Superior temporal gyrus (tissue), 1 donor: ENCODE data around the gene ZNF444.
"Not testable (repeated sequence)": the region's sequence is repeated elsewhere in the genome, so short reads cannot be mapped to it uniquely, and the experiment has no call there.

Experiments
- DNase-seq: peaks from one replicate; pipeline ENCODE4 v3.0.0-alpha.2; 2016; ENCODE audit errors: extremely low spot score

ZNF444 gene

DNA sequence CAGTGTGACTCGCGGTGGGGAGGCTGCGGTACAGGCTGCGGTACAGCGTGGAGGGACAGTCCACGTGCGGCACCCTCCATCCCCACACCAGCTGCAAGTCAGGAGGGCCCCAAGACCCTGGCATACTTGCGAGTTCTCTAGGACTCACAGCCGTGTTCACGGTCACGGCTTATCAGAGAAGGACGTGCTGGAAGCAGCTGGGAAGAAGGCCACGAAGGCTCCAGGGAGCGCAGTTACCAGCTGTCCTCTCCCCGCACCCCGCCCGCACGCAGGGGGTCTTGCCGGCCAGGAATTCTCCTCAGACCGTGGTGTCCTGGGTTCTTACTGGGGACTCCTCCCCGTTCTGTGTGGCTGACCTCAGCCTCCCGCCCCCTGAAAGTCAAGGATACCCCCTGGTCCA, 6.2 kb downstream of the ZNF444 start:
- DNase-seq, result no peak

DNA sequence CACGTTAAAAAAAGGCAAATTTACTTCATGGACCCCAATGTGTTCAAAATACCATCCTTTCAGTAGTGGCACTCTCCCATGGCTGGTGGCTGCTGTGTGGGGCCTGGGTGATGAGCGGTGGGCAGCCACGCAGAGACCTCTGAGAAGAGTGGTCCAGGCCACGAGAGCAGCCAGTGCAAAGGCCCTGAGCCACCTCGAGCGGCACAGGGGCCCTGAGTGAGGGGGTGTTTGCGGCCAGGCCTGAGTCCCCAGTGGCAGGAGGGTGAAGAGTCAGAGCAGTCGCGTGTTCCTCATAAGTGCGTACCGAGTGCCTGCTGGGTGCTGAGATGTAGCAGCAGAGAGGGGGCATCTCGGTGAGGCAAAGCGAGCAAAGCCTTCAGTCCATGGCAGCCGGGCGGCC, 7.0 kb downstream of the ZNF444 start:
- no peak for DNase-seq

DNA sequence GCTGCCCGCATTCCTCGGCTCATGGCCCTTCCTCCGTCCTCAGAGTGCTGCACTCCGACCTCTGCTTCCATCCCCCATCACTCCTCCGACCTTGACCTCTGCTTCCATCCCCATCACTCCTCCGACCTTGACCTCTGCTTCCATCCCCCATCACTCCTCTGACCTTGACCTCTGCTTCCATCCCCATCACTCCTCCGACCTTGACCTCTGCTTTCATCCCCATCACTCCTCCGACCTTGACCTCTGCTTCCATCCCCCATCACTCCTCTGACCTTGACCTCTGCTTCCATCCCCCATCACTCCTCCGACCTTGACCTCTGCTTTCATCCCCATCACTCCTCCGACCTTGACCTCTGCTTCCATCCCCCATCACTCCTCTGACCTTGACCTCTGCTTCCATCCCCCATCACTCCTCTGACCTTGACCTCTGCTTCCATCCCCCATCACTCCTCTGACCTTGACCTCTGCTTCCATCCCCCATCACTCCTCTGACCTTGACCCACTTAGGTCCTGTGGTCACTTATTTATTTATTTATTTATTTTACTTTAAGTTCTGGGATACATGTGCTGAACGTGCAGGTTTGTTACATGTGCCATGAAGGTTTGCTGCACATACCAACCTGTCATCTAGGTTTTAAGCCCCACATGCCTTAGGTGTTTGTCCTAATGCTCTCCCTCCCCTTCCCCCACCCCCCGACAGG, 8.0 kb downstream of the ZNF444 start:
- not testable (repeated sequence) for DNase-seq

DNA sequence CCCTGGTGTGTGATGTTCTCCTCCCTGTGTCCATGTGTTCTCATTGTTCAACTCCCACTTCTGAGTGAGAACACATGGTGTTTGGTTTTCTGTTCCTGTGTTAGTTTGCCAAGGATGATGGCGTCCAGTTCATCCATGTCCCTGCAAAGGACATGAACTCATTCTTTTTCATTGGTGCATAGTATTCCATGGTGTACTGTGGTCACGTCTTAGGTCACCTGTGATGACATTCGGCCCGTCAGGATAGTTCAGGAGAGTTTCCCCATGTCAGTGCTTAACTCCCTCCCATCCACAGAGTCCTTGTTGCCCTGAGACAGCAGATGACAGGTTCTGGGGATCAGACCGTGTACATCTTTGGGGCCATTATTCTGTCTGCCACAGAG, 8.6 kb downstream of the ZNF444 start:
- DNase-seq, result no peak

DNA sequence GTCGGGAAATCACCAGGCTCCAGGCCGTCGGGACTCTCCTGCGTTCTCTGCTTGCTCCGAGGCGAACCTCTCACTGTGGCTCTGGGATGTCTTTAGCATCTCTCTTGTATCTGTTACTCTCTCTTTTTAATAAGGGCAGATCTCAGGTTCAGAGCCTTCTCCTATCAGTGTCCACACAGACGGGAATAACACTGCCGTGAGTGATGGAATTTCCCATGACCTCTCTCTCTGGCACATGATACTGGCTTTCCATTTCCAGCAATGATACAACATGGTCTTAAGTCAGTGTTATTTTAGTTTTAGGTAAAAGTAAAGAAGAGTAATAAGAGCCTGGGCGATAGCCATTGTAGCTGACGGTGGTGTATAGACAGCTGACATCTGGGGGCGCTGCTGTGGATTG, 9.3 kb downstream of the ZNF444 start:
- no peak for DNase-seq

DNA sequence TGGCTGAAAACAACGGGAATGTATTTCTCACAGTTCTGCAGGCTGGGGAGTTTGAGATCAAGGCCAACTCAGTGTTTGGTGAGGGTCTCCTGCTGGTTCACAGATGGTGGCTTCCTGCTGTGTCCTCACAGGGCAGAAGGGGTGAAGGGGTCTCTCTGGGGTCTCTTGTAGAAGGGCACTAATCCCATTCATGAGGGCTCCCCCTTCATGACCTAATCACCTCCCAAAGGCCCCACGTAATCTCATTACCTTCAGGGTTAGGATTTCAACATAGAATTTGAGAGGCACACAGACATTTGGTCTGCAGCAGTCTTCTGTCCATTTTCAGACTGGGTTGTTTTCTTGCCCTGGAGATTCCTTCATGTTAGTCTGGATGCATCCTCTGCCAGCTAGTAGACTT, 11.6 kb downstream of the ZNF444 start:
- no peak for DNase-seq

DNA sequence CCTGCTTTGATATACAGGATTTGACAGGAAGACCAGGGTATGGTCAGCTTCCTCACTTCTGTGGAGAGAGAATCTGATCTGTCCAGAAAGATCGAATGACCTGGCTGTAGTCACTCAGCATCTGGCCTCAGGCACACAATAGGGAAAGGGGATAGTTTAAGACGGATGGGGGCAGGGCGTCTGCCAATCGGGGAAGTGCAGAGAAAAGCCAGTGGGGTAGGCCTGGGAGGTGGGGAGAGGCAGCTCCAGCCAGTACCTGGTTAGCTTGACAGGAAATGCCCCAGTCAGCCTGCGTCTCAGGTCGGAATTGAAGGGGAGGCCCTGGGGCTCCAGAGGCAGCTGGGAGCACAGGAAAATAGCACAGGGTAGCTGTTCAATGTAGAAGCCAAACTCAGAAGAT, 12.4 kb downstream of the ZNF444 start:
- DNase-seq, result no peak

DNA sequence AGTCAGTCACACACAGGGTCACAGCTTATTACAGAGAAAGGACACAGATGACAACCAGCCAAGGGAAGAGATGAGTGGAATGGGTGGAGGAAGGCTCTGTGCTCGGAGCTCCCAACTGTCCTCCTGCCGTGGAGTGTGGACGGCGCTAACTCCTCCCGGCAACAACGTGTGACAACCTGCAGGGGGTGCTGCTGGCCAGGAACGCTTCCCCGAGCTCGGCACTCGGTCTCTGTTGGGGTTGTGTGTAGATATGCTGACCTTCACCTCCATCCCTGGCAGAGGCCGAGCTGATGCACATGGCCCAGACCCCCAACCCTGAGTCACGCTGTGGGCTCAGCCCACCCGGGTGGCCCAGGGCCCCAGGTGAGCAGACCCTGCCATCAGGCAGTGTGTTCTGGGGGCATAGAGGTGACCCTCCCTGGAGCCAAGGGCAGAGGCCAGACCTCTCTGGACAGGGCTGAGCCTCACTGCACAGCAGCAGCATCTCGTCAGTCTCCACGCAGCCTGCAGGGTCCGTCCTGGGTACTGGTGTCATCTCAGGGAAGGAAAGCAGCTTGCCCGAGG, 14.1 kb downstream of the ZNF444 start:
- no peak for DNase-seq

DNA sequence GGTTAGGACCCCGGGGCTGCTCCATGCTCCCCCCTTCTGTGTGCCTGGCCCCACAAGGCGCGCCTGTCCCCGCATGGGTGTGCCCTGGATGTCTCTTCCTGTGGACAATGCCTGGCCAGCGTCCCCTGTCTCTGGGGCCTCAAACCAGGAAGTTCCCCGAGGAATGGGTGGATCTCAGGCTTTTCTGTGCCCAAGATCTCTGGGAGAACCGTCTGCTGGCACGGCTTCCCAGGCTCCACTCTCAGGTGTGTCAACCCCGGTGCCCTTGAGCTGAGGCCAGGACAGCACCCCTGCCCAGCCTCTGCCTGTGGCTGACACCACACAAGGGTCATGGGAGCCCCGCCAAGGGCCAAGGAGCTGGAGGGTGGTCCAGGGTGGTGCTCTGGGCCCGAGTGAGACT, 15.7 kb downstream of the ZNF444 start:
- DNase-seq, result no peak

DNA sequence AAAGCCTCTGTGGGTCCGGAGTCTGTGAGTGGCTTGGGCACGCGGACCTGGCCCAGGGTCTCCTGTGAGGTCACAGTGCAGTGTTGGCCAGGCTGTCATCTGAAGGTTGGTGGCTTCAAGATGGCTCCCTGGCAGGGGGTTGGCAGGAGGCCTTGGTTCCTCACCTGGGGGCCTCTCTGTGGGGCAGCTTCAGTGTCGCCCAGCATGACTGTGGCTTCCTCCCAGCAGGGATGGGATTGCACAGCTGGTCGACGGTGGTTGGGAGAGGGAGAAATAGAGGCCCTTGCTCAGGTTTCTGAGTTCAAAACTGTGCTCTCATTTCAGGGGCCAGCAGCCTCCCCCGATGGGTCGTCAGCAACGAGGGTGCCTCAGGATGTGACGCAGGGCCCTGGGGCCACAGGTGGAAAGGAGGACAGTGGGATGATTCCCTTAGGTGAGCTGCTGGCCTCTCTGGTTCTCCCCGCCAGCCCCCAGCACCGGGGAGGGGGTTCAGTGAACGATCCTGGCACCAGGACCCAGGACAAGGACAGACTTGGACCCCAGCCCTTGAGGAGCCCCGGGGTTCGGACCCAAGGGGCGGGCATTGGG, 17.2 kb downstream of the ZNF444 start:
- no peak for DNase-seq

DNA sequence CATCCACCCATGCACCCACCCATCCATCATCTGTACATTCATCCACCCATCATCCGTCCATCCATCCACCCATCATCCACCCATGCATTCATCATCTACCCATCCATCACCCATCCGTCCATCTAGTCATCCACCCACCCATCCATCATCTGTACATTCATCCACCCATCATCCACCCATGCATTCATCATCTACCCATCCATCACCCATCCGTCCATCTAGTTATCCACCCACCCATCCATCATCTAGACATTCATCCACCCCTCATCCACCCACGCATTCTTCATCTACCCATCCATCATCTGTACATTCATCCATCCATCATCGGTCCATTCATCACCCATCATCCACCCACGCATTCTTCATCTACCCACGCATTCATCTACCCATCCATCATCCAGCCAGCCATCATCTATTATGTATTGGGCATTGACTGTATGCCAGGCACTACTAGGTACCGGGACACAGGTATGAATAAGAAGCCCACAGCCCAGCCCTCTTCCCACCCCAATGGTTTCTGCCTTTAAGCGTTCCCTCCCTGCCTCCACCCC, 18.0 kb downstream of the ZNF444 start:
- no peak for DNase-seq

DNA sequence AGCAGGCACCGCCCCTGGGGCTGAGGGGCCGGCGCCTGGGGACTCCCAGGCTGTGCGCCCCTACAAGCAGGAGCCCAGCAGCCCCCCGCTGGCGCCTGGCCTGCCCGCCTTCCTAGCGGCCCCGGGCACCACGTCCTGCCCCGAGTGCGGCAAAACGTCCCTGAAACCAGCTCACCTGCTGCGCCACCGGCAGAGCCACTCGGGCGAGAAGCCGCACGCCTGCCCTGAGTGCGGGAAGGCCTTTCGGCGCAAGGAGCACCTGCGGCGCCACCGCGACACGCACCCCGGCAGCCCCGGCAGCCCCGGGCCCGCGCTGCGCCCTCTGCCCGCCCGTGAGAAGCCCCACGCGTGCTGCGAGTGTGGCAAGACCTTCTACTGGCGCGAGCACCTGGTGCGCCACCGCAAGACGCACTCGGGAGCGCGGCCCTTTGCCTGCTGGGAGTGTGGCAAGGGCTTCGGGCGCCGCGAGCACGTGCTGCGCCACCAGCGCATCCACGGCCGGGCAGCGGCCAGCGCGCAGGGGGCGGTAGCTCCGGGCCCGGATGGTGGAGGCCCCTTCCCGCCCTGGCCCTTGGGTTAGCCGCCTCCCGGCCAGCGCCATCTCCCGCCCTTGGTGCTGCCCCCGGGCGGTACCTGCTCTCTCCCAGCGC, 18.7 kb downstream of the ZNF444 start:
- no peak for DNase-seq

DNA sequence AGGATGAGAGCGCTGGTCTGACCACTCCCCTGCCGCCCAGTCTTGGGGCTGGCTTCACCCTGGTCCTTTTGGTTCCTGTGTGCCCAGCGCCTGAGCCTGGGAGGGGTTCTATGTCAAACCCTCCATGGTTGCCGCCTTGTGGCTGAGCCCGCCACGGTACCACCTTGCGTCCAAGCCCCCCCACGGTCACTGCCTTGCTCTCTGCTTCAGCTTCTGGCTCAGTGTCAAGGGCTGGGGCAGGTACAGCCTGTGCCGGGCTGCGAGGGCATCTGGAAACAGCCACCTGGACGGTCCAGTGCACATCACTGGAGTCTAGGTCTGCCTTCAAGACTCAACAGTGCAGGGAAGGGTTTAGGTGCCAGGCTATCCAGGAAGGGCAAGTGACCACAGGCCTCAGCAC, 20.4 kb downstream of the ZNF444 start:
- DNase-seq, result no peak

DNA sequence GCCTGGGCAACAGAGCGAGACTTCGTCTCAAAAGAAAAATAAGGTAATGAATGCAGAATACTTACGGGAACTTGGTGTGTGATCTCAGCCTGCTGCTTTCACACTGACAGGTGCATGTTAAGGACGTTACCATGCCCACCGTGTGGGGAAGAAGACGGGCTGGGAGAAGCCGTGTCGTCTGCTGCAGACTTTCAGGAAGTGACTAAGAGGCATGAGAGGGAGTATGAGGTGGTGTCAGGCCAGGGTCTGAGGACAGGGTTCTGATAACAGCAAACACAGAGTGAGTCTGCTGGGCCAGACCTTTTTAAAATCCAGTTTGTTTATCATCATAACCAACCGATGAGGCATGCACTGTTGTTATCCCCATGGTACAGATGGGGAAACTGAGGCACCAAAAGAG, 21.2 kb downstream of the ZNF444 start:
- DNase-seq, result no peak

DNA sequence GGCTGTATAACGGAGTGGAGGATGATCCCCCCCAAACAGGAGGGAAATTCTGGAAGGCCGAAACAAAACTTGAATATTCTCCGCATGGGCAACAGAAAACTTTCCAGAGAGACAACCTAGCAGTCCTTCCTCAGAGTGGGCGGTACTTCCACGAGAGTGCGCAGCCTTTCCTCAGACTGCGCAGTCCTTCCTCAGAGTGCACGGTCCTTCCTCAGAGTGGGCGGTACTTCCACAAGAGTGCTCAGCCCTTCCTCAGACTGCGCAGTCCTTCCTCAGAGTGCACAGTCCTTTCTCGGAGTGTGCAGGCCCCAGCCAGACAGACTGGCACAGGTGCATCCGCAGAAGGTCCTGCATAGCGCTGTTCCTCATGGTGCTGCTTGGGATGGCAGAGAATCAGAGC, 22.0 kb downstream of the ZNF444 start:
- DNase-seq, result no peak

DNA sequence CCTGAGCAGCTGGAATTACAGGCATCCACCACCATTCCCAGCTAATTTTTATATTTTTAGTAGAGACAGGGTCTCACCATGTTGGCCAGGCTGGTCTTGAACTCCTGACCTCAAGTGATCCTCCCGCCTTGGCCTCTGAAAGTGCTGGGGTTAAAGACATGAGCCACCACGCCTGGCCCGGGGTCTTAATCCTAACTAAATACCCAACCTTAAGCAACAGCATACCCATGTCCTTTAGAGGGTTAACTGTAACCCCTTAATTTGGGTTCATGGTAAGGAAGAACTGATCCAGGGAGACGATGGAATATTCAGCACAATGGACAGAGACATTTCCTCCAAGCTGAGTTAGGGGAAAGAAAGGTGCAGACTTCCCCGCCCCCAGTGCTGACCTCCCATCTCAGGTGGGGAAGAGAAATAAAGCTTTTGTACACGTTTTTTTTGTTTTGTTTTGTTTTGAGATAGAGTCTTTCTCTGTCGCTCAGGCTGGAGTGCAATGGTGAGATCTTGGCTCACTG, 26.0 kb downstream of the ZNF444 start:
- no peak for DNase-seq

DNA sequence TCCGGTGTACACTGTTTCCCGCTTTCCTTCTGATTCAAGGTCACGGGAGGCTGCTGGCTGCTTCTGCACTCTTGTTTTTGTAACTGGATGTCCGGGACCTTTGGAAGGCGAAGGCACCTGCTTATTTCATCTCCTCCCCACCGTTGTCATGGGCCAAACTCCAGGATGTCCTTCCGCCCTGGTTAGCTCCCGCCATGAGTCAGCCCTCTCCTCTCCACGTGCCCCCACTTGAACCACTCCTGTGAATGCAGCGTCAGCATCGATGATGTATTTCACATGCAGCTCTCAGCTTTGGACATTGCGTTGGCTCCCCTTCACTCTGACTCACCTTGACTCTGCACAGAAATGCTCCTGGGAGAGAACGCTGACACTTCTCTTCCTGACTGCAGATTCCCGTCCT, 29.2 kb downstream of the ZNF444 start:
- DNase-seq, result no peak

DNA sequence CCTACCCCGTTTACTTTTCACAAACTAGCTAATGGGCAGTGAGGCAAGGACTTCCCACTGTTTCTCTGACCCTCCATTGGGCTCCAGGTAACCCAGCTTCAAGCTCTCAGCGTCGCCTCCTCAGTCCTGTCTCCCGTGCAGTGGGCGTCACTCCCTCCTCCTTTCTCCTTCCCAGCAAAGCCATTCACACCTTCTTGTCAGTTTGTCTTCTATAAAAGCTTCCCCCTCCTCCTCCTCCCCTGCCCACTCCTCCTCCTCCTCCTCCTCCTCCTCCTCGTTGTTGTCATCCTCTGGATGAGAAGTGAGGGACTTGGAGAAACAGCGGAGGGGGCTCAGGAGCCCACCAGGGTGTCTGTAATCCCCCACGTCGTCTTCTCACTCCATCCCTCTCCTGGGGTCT, 33.0 kb downstream of the ZNF444 start:
- no peak for DNase-seq

DNA sequence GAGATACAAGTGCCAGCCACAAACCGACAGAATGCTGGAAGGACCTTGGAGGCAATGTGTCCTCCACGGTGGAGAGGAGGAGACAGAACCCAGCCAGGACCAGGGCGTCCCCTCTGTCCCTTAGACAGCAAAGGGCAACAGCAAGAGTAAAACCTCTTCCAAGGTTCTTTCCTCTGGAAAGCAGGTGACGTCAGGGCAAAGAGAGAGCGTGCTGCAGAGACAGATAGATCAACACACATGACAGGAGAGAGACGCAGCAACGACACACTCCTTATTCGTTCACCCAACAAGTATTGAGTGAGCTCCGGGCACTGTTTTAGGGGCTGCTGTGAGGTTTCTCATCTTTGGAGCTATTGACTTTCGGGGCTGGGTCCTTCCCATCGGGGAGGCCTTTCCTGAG, 33.5 kb downstream of the ZNF444 start:
- DNase-seq, result no peak

DNA sequence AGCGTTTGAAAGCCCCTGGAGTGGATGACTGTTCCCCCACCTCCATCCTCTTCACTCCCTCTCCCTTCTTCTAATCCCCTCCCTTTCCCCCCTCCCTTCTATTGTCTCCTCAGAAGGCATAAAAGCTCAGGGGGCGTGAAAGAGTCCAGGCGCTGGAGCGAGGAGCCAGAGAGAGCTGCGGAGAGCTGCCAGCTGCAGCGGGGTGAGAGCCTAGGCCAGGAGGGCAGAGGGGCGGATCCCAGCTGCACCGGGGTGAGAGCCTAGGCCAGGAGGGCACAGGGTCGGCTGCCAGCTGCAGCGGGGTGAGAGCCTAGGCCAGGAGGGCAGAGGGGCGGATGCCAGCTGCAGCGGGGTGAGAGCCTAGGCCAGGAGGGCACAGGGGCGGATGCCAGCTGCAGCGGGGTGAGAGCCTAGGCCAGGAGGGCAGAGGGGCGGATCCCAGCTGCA, 34.8 kb downstream of the ZNF444 start, which contains the start of gene GALP:
GALP (plus strand) TSS at position 148 of the 447 bp plus-strand sequence. CDS start 1,101 bp downstream, outside the sequence.
- not testable (repeated sequence) for DNase-seq

DNA sequence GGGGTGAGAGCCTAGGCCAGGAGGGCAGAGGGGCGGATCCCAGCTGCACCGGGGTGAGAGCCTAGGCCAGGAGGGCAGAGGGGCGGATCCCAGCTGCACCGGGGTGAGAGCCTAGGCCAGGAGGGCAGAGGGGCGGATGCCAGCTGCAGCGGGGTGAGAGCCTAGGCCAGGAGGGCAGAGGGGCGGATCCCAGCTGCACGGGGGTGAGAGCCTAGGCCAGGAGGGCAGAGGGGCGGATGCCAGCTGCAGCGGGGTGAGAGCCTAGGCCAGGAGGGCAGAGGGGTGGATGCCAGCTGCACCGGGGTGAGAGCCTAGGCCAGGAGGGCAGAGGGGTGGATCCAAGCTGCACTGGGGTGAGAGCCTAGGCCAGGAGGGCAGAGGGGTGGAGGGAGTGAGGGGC, 35.2 kb downstream of the ZNF444 start:
- DNase-seq, result not testable (repeated sequence)

DNA sequence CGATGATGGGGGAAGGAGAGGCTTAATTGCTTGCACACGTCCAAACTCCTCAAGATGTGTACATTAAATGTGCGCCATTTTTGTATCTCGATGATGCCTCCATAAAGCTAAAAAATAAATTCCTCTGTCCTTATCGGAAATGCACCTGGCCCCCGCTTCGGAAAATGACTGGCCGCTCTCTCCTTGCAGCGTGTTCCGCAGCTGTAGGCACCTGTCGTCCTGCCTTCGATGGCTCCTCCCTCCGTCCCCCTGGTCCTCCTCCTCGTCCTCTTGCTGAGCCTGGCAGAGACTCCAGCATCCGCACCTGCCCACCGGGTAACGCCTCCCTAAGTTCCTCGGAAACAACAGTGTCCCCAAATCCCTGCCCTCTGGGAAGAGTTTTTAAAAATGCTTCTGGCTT, 35.8 kb downstream of the ZNF444 start:
- DNase-seq, result no peak
